Measurements from ENCODE around the gene CACNA2D3.

- TF ChIP-seq GATA2 (IDR thresholded peaks at IDR 0.05; ENCODE audit: low read depth, low read length) (no peak), GATA3 (IDR thresholded peaks at IDR 0.05; ENCODE audit: low read depth, low read length) (no peak)
These were observed 174.2 kb downstream of the CACNA2D3 start for GRCh38 chr3:54296531-54296930.
